Glutamatergic neuron (in vitro differentiated cells): Measurements from ENCODE around the gene LEFTY2. TPM values are rescaled to one million over a fixed set of nuclear protein-coding genes. Genes with fewer than 3 reads are reported as not detected.
"Not testable (repeated sequence)": the region's sequence is repeated elsewhere in the genome, so short reads cannot be mapped to it uniquely, and the experiment has no call there.

Experiments used
- DNase-seq: peaks from one replicate; pipeline ENCODE4 v3.0.0; 2022
- H3K27ac Mint-ChIP-seq: one replicate; pipeline ENCODE4 v1.8.0; 2020; ENCODE audit warnings: mild to moderate bottlenecking, mixed read lengths, inconsistent platforms; ENCODE audit not compliant: unreplicated experiment
- H3K27me3 Mint-ChIP-seq: one replicate; pipeline ENCODE4 v1.8.0; 2020; ENCODE audit warnings: mild to moderate bottlenecking, moderate library complexity, mixed read lengths, inconsistent platforms; ENCODE audit not compliant: unreplicated experiment
- H3K36me3 Mint-ChIP-seq: one replicate; pipeline ENCODE4 v1.8.0; 2020; ENCODE audit warnings: mild to moderate bottlenecking, mixed read lengths, inconsistent platforms; ENCODE audit not compliant: unreplicated experiment
- H3K4me1 Mint-ChIP-seq: one replicate; pipeline ENCODE4 v1.8.0; 2020; ENCODE audit warnings: mild to moderate bottlenecking, low read depth, mixed read lengths, inconsistent platforms; ENCODE audit not compliant: unreplicated experiment
- H3K4me3 Mint-ChIP-seq: one replicate; pipeline ENCODE4 v1.8.0; 2020; ENCODE audit warnings: mild to moderate bottlenecking, mixed read lengths, inconsistent platforms; ENCODE audit not compliant: unreplicated experiment
- H3K9me3 Mint-ChIP-seq: one replicate; pipeline ENCODE4 v1.8.0; 2020; ENCODE audit warnings: mild to moderate bottlenecking, moderate library complexity, mixed read lengths, inconsistent platforms; ENCODE audit not compliant: unreplicated experiment
- CTCF ChIP-seq: fragments of 200-600 bp; sonication (generic); IDR thresholded peaks from one replicate; pipeline ENCODE4 v1.5.0; 2021; ENCODE audit not compliant: partially characterized antibody, unreplicated experiment
- total RNA-seq: library from RNA; stranded (reverse); fragmentation: NEBNext Ultra II Directional; extraction: Animal tissue kit (Norgen Biotek cat#: 25700); gene quantifications from one replicate; pipeline ENCODE4 v1.2.1, GENCODE V29; 2021; ENCODE audit not compliant: unreplicated experiment

LEFTY2 gene
- total RNA-seq, 1 donor from 2014 or later = 5.0 TPM

DNA sequence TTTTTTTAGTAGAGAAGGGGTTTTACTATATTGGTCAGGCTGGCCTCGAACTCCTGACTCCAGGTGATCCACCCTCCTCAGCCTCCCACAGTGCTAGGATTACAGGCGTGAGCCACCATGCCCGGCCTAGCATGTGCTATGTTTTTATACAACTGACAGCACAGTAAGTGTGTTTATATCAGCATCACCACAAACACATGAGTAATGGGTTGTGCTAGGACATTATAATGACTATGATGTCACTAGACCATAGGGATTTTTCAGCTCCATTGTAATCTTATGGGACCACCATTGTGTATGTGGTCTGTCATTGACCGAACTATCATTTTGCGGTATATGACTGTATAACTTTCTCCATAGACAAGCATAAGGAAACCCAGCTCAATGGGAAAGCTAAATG, 6.3 kb downstream of the LEFTY2 start:
- Mint-ChIP-seq H3K4me3 (no peak overlapping the region), H3K9me3 (no peaks in the 10 kb centered on the region), H3K4me1 (no peaks in the 10 kb centered on the region), H3K27ac (no peak overlapping the region), H3K27me3 (no peaks in the 10 kb centered on the region), H3K36me3 (no peaks in the 10 kb centered on the region)
- DNase-seq = no peak
- no peak for TF ChIP-seq CTCF

- Mint-ChIP-seq H3K36me3 (no peaks in the 10 kb centered on the region), H3K27ac (no peak overlapping the region), H3K9me3 (peaks cover 2% of the 10 kb centered on the region), H3K4me3 (no peak overlapping the region), H3K4me1 (peaks cover 6% of the 10 kb centered on the region), H3K27me3 (peaks cover under 1% of the 10 kb centered on the region)
- no peak for TF ChIP-seq CTCF
- DNase-seq = no peak
Observed at GRCh38 chr1:225933072-225933471, 7.9 kb downstream of the LEFTY2 start.

DNA sequence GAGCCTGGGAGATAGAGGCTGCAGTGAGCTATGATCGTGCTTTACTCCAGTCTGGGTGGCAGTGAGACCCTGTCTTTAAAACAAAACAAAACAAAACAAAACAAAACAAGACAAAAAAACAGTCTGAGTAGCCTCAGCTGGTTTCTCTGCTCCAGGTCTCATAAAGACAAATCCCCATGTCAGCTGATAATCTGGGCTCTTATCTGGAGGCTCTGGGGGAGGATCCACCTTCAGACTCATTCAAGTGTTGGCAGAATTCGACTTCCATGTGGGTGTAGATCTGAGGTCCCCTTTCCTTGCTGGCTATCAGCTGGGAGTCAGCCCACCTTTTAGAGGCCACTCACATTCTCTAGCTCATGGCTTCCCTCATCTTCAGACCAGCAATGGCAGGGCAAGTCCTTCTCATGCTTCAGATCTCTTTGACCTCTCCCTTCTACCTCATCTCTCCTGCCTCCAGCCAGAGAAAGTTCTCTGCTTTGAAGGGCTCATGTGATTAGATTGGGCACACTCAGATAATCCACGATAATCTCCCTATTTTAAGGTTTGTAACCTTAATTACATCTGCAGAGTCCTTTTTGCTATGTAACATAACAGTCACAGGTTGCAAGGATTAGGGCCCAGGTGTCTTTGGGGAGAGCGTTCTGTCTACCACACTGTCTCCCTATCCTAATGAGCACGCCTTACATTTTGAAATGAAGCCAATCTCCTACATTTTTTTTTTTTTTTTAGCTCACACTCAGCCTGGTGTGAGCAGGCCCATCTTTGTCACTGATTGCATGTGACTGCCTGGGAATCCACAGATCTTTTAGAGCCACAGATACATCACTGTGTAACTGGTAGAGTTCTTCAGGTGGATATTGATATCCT, 9.5 kb downstream of the LEFTY2 start:
- H3K9me3 Mint-ChIP-seq = peaks cover 2% of the 10 kb centered on the region
- H3K4me3 Mint-ChIP-seq = no peak overlapping the region
- H3K36me3 Mint-ChIP-seq = no peaks in the 10 kb centered on the region
- peaks cover 2% of the 10 kb centered on the region for H3K27me3 Mint-ChIP-seq
- no peak overlapping the region for H3K27ac Mint-ChIP-seq
- H3K4me1 Mint-ChIP-seq = peaks cover 8% of the 10 kb centered on the region
- no peak for DNase-seq
- TF ChIP-seq CTCF = no peak

DNA sequence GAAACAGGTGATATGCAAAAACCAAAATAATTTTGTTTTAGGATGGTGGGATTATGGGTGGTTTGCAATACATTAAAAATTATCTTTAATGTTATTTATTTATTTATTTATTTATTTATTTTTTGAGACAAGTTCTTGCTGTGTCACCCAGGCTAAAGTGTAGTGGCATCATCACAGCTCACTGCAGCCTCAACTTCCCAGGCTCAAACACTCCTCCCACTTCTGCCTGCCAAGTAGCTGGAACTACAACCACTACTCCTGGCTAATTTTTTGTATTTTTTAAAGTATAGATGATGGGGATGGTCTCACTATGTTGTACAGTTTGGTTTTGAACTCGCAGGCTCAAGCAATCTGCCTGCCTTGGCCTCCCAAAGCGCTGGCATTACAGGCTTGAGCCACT, 10.5 kb downstream of the LEFTY2 start:
- Mint-ChIP-seq H3K4me3 (no peak overlapping the region), H3K36me3 (no peaks in the 10 kb centered on the region), H3K27ac (no peak overlapping the region)

GRCh38 chr1:225929462-225929861, 11.6 kb downstream of the LEFTY2 start:
- H3K36me3 Mint-ChIP-seq, H3K9me3 Mint-ChIP-seq, H3K4me3 Mint-ChIP-seq, H3K27ac Mint-ChIP-seq, DNase-seq, H3K4me1 Mint-ChIP-seq, H3K27me3 Mint-ChIP-seq: not testable (repeated sequence)

More for the DNA sequence above, 10.5 kb downstream of the LEFTY2 start:
- Mint-ChIP-seq H3K27me3 (peaks cover 2% of the 10 kb centered on the region), H3K4me1 (peaks cover 8% of the 10 kb centered on the region), H3K9me3 (peaks cover 2% of the 10 kb centered on the region)
- no peak for DNase-seq
- no peak for TF ChIP-seq CTCF
